ENCODE data around the gene GCNT3. TPM values are rescaled to one million over a fixed set of nuclear protein-coding genes. Genes with fewer than 3 reads are reported as not detected.

Gene GCNT3
- total RNA-seq, 2 donors from 2014 or later, result 0.48 to 1.3 TPM

DNA sequence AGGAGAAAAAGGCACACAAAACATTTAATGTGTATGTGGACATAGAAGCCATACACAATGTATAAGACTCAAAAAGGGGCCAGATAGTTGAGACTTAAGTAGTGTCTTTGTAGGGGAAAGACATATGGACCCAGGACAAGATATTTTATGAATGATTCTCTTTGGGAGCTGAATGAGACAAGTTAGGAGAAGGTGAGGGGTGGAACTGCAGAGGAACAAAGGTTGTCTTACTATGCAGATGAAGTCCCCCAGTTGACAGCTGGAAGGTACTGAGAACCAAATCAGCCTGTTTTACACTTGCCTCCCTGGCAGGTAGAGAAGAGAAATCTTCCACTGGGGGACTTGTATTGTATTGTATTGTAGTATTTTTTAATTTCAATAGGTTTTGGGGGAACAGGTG, 14.9 kb upstream of the GCNT3 start:
- Mint-ChIP-seq H3K4me1 (peaks cover under 1% of the 10 kb centered on the region), H3K4me3 (no peak overlapping the region), H3K9me3 (peaks cover 11% of the 10 kb centered on the region), H3K27ac (no peak overlapping the region), H3K27me3 (ENCODE audit: insufficient read depth) (no peaks in the 10 kb centered on the region), H3K36me3 (ENCODE audit: low read depth) (peaks cover 6% of the 10 kb centered on the region)
- no peaks in the 10 kb centered on the region for H3K4me1 ChIP-seq (ENCODE audit: control insufficient read depth, insufficient read depth, low read length)
- DNase-seq, result no peak
- H3K27me3 ChIP-seq (ENCODE audit: control insufficient read depth, insufficient read depth, low read length, poor library complexity, severe bottlenecking), result no peaks in the 10 kb centered on the region
- H3K9me3 ChIP-seq (ENCODE audit: control insufficient read depth, low read length), result peaks cover 12% of the 10 kb centered on the region
- TF ChIP-seq, protein P1, sequence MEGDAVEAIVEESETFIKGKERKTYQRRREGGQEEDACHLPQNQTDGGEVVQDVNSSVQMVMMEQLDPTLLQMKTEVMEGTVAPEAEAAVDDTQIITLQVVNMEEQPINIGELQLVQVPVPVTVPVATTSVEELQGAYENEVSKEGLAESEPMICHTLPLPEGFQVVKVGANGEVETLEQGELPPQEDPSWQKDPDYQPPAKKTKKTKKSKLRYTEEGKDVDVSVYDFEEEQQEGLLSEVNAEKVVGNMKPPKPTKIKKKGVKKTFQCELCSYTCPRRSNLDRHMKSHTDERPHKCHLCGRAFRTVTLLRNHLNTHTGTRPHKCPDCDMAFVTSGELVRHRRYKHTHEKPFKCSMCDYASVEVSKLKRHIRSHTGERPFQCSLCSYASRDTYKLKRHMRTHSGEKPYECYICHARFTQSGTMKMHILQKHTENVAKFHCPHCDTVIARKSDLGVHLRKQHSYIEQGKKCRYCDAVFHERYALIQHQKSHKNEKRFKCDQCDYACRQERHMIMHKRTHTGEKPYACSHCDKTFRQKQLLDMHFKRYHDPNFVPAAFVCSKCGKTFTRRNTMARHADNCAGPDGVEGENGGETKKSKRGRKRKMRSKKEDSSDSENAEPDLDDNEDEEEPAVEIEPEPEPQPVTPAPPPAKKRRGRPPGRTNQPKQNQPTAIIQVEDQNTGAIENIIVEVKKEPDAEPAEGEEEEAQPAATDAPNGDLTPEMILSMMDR (conservative IDR thresholded peaks at IDR 0.05), result no peak
- no peak overlapping the region for H3K9ac ChIP-seq (ENCODE audit: extremely low read depth, low read length, poor library complexity, severe bottlenecking)
- H3K36me3 ChIP-seq (ENCODE audit: control insufficient read depth, insufficient read depth, low read length), result no peaks in the 10 kb centered on the region
- no peak overlapping the region for H3K27ac ChIP-seq (ENCODE audit: low read depth, low read length)
- H3K4me3 ChIP-seq (ENCODE audit: low read length), result no peak overlapping the region

DNA sequence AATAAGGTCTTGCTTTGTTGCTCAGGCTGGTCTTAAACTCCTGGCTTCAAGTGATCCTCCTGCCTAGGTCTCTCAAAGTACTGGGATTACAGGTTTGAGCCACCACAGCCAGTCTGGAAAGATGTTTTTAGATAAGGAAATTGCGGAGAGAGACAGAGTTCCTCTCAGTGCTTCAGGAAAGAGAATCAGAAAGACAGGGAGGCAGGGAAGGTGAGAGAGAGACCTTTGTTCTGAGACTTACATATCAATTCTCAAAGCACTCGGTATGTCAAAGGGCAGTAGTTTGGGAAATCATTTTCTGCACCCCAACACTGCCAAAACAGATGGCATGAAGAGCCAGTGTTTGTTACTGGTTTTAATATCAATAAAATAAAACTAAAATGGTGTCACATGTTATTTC, 13.1 kb upstream of the GCNT3 start:
- TF ChIP-seq, protein P1 (conservative IDR thresholded peaks at IDR 0.05), result no peak
- H3K36me3 ChIP-seq (ENCODE audit: control insufficient read depth, insufficient read depth, low read length), result no peaks in the 10 kb centered on the region
- H3K4me1 Mint-ChIP-seq, result no peaks in the 10 kb centered on the region
- peaks cover 24% of the 10 kb centered on the region for H3K9me3 Mint-ChIP-seq
- no peak overlapping the region for H3K9ac ChIP-seq (ENCODE audit: extremely low read depth, low read length, poor library complexity, severe bottlenecking)
- 93 to 100% methylated on average over 1 to 2 of the region's 2 CpGs for WGBS, 2 experiments (ENCODE audit: insufficient coverage in 1 of 2, insufficient read length in 1 of 2)
- H3K27ac ChIP-seq (ENCODE audit: low read depth, low read length), result no peak overlapping the region
- H3K4me1 ChIP-seq (ENCODE audit: control insufficient read depth, insufficient read depth, low read length), result no peaks in the 10 kb centered on the region
- H3K9me3 ChIP-seq (ENCODE audit: control insufficient read depth, low read length), result peaks cover 24% of the 10 kb centered on the region
- H3K27me3 Mint-ChIP-seq (ENCODE audit: insufficient read depth), result no peaks in the 10 kb centered on the region
- H3K27me3 ChIP-seq (ENCODE audit: control insufficient read depth, insufficient read depth, low read length, poor library complexity, severe bottlenecking), result no peaks in the 10 kb centered on the region
- no peak overlapping the region for H3K27ac Mint-ChIP-seq
- no peak overlapping the region for H3K4me3 Mint-ChIP-seq
- DNase-seq, result no peak
- H3K4me3 ChIP-seq (ENCODE audit: low read length), result no peak overlapping the region
- H3K36me3 Mint-ChIP-seq (ENCODE audit: low read depth), result peaks cover 6% of the 10 kb centered on the region

DNA sequence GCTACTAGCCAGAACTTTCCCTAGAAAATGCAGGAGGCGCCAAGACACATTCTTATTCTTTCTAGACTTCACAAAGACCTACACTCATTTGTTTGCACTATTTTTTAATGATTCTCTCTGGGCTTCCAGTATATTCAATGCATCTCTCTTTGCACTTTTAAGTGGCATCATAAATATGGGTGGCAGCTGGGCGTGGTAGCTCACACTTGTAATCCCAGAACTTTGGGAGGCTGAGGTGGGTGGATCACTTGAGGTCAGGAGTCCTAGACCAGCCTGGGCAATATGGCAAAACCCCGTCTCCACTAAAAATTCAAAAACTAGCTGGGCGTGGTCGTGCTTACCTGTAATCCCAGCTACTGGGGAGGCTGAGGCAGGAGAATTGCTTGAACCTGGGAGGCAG, 5.6 kb upstream of the GCNT3 start:
- no peaks in the 10 kb centered on the region for H3K27me3 Mint-ChIP-seq (ENCODE audit: insufficient read depth)
- Histone ChIP-seq H3K4me1 (ENCODE audit: control insufficient read depth, insufficient read depth, low read length) (no peaks in the 10 kb centered on the region), H3K9ac (ENCODE audit: extremely low read depth, low read length, poor library complexity, severe bottlenecking) (no peak overlapping the region), H3K4me3 (ENCODE audit: low read length) (no peak overlapping the region), H3K27me3 (ENCODE audit: control insufficient read depth, insufficient read depth, low read length, poor library complexity, severe bottlenecking) (no peaks in the 10 kb centered on the region), H3K36me3 (ENCODE audit: control insufficient read depth, insufficient read depth, low read length) (no peaks in the 10 kb centered on the region), H3K9me3 (ENCODE audit: control insufficient read depth, low read length) (peaks cover 46% of the 10 kb centered on the region), H3K27ac (ENCODE audit: low read depth, low read length) (no peak overlapping the region)
- no peak for DNase-seq
- no peaks in the 10 kb centered on the region for H3K4me1 Mint-ChIP-seq
- no peak overlapping the region for H3K27ac Mint-ChIP-seq
- 54 to 100% methylated on average over 2 to 5 of the region's 5 CpGs for WGBS, 2 experiments (ENCODE audit: insufficient coverage in 1 of 2, insufficient read length in 1 of 2)
- H3K36me3 Mint-ChIP-seq (ENCODE audit: low read depth), result peaks cover 6% of the 10 kb centered on the region
- no peak overlapping the region for H3K4me3 Mint-ChIP-seq
- H3K9me3 Mint-ChIP-seq, result peaks cover 54% of the 10 kb centered on the region
- TF ChIP-seq, protein P1 (conservative IDR thresholded peaks at IDR 0.05), result no peak

Measured in endodermal cell (in vitro differentiated cells).